ENCODE data around the gene LRRC8E.
A peak's percentile ranks its signal among the peaks of the same experiment; 100 is the strongest.
"Not testable (repeated sequence)": the region's sequence is repeated elsewhere in the genome, so short reads cannot be mapped to it uniquely, and the experiment has no call there.

The LRRC8E gene

GRCh38 chr19:7908742-7909461 lies 20.6 kb downstream of the LRRC8E start:
- no peak for DNase-seq (ENCODE audit: low read depth)

- DNase-seq (ENCODE audit: low read depth), result no peak
Observed at GRCh38 chr19:7909471-7910067, 21.3 kb downstream of the LRRC8E start.

GRCh38 chr19:7910321-7911161 lies 22.2 kb downstream of the LRRC8E start:
- no peak for DNase-seq (ENCODE audit: low read depth)

- no peak for DNase-seq (ENCODE audit: low read depth)
Observed at GRCh38 chr19:7911508-7912143, 23.3 kb downstream of the LRRC8E start.

- DNase-seq (ENCODE audit: low read depth), result no peak
Observed at GRCh38 chr19:7912144-7912696, 23.9 kb downstream of the LRRC8E start.

- DNase-seq (ENCODE audit: low read depth), result no peak
Observed at GRCh38 chr19:7912697-7913564, 24.6 kb downstream of the LRRC8E start.

GRCh38 chr19:7913652-7914051 lies 25.3 kb downstream of the LRRC8E start:
- no peak for DNase-seq (ENCODE audit: low read depth)

- DNase-seq (ENCODE audit: low read depth), result no peak
Observed at GRCh38 chr19:7914099-7914498, 25.8 kb downstream of the LRRC8E start.

GRCh38 chr19:7914598-7915045 lies 26.3 kb downstream of the LRRC8E start, which contains the start of gene TGFBR3L:
Gene TGFBR3L, plus strand, starts transcription at chr19:7914830.
- no peak for DNase-seq (ENCODE audit: low read depth)

- no peak for DNase-seq (ENCODE audit: low read depth)
Observed at GRCh38 chr19:7915250-7916102, 27.2 kb downstream of the LRRC8E start.

- DNase-seq (ENCODE audit: low read depth), result no peak
Observed at GRCh38 chr19:7916103-7916954, 28.0 kb downstream of the LRRC8E start.

- no peak for DNase-seq (ENCODE audit: low read depth)
Observed at GRCh38 chr19:7916955-7917266, 28.6 kb downstream of the LRRC8E start.

GRCh38 chr19:7917267-7918061 lies 29.2 kb downstream of the LRRC8E start:
- DNase-seq (ENCODE audit: low read depth), result no peak

- DNase-seq (ENCODE audit: low read depth), result not testable (repeated sequence)
Observed at GRCh38 chr19:7918062-7918614, 29.8 kb downstream of the LRRC8E start.

- no peak for DNase-seq (ENCODE audit: low read depth)
Observed at GRCh38 chr19:7918615-7919421, 30.5 kb downstream of the LRRC8E start.

- DNase-seq (ENCODE audit: low read depth), result peak; percentile 94
Observed at GRCh38 chr19:7919610-7920518, 31.6 kb downstream of the LRRC8E start, which contains the start of gene SNAPC2. Gene SNAPC2, plus strand, starts transcription at chr19:7920338. Its CDS starts 29 bp downstream, at chr19:7920367.

Measured in stimulated activated CD8-positive, alpha-beta memory T cell treated with anti-CD3 and anti-CD28 coated beads, Interleukin-4, amount 100 ng/mL, for 24 hours (primary cell).